H9 (cell line): Measurements from ENCODE around the gene DLG1. TPM values are rescaled to one million over a fixed set of nuclear protein-coding genes. Genes with fewer than 3 reads are reported as not detected.

Experiments
- DNase-seq: peaks from one replicate; pipeline ENCODE4 v3.0.0-alpha.2; 2017
- H2AFZ ChIP-seq: one replicate; pipeline ENCODE4 v1.6.1; 2013; ENCODE audit warnings: mild to moderate bottlenecking, low read length, control low read depth, moderate library complexity
- H2AK5ac ChIP-seq: 2 replicates; pipeline ENCODE4 v1.6.1; 2013; ENCODE audit warnings: low read length, control low read depth, mixed read lengths; ENCODE audit not compliant: insufficient read length
- H2BK120ac ChIP-seq: one replicate; pipeline ENCODE4 v1.6.1; 2013; ENCODE audit warnings: low read depth, mild to moderate bottlenecking, low read length, control low read depth, inconsistent platforms; ENCODE audit not compliant: poor library complexity, severe bottlenecking
- H2BK12ac ChIP-seq: 2 replicates; pipeline ENCODE4 v1.6.1; 2013; ENCODE audit warnings: low read length, control low read depth, mixed read lengths, low read depth; ENCODE audit not compliant: insufficient read length
- H2BK15ac ChIP-seq: 2 replicates; pipeline ENCODE4 v1.6.1; 2013; ENCODE audit warnings: low read depth, low read length, control low read depth
- H2BK20ac ChIP-seq: one replicate; pipeline ENCODE4 v1.6.1; 2013; ENCODE audit warnings: low read depth, mild to moderate bottlenecking, low read length, control low read depth, inconsistent platforms; ENCODE audit not compliant: poor library complexity, severe bottlenecking
- H2BK5ac ChIP-seq: 2 replicates; pipeline ENCODE4 v1.6.1; 2013; ENCODE audit warnings: low read length, control low read depth, mixed read lengths; ENCODE audit not compliant: insufficient read length
- H3K14ac ChIP-seq: 2 replicates; pipeline ENCODE4 v1.6.1; 2013; ENCODE audit warnings: low read length, control low read depth; ENCODE audit not compliant: insufficient read depth
- H3K18ac ChIP-seq: 2 replicates; pipeline ENCODE4 v1.6.1; 2013; ENCODE audit warnings: low read depth, mild to moderate bottlenecking, mixed read lengths, low read length, control low read depth; ENCODE audit not compliant: insufficient read length
- H3K23ac ChIP-seq: 2 replicates; pipeline ENCODE4 v1.6.1; 2013; ENCODE audit warnings: low read length, control low read depth, mixed read lengths, low read depth; ENCODE audit not compliant: insufficient read length
- H3K23me2 ChIP-seq: 2 replicates; pipeline ENCODE4 v1.6.1; 2013; ENCODE audit warnings: low read depth, mild to moderate bottlenecking, mixed read lengths, low read length, control low read depth; ENCODE audit not compliant: insufficient read length, poor library complexity, severe bottlenecking
- H3K27ac ChIP-seq: 2 replicates; pipeline ENCODE4 v1.5.1; 2013; ENCODE audit warnings: low read length, control low read depth, mixed read lengths, low read depth; ENCODE audit not compliant: insufficient read length
- H3K27me3 ChIP-seq: 2 replicates; pipeline ENCODE4 v1.6.1; 2013; ENCODE audit warnings: low read length, control low read depth, inconsistent platforms; ENCODE audit not compliant: insufficient read depth
- H3K4ac ChIP-seq: 2 replicates; pipeline ENCODE4 v1.6.1; 2013; ENCODE audit warnings: low read depth, mild to moderate bottlenecking, control low read depth, inconsistent platforms, low read length, moderate library complexity
- H3K4me1 ChIP-seq: 2 replicates; pipeline ENCODE4 v1.6.1; 2013; ENCODE audit warnings: low read length, control low read depth, inconsistent platforms; ENCODE audit not compliant: insufficient read depth
- H3K4me2 ChIP-seq: 2 replicates; pipeline ENCODE4 v1.6.1; 2013; ENCODE audit warnings: low read length, control low read depth, mixed read lengths; ENCODE audit not compliant: insufficient read length, insufficient read depth
- H3K56ac ChIP-seq: 2 replicates; pipeline ENCODE4 v1.6.1; 2013; ENCODE audit warnings: low read depth, mild to moderate bottlenecking, mixed read lengths, low read length, control low read depth; ENCODE audit not compliant: insufficient read length
- H3K79me1 ChIP-seq: 2 replicates; pipeline ENCODE4 v1.6.1; 2013; ENCODE audit warnings: low read depth, mild to moderate bottlenecking, moderate library complexity, low read length, control low read depth, inconsistent platforms; ENCODE audit not compliant: insufficient read depth, poor library complexity, severe bottlenecking
- H3K79me2 ChIP-seq: 2 replicates; pipeline ENCODE4 v1.6.1; 2013; ENCODE audit warnings: low read length, control low read depth, inconsistent platforms; ENCODE audit not compliant: insufficient read depth
- H3K9ac ChIP-seq: 2 replicates; pipeline ENCODE4 v1.6.1; 2013; ENCODE audit warnings: low read length, control low read depth, mixed read lengths; ENCODE audit not compliant: insufficient read length; ENCODE audit errors: extremely low read depth
- H3K9me3 ChIP-seq: one replicate; pipeline ENCODE4 v1.6.1; 2013; ENCODE audit warnings: low read depth, low read length, inconsistent platforms; ENCODE audit not compliant: control insufficient read depth
- H3T11ph ChIP-seq: one replicate; pipeline ENCODE4 v1.6.1; 2013; ENCODE audit warnings: mild to moderate bottlenecking, low read length, control low read depth, inconsistent platforms
- H4K20me1 ChIP-seq: one replicate; pipeline ENCODE4 v1.6.1; 2013; ENCODE audit not compliant: control insufficient read depth, insufficient read length, insufficient read depth
- H4K5ac ChIP-seq: 2 replicates; pipeline ENCODE4 v1.6.1; 2013; ENCODE audit warnings: low read depth, mild to moderate bottlenecking, mixed read lengths, low read length, control low read depth; ENCODE audit not compliant: insufficient read length
- H4K8ac ChIP-seq: replicated peaks from 2 replicates; pipeline ENCODE4 v1.6.1; 2013; ENCODE audit warnings: low read length, control low read depth, mixed read lengths, low read depth; ENCODE audit not compliant: insufficient read length
- H4K91ac ChIP-seq: 2 replicates; pipeline ENCODE4 v1.6.1; 2013; ENCODE audit warnings: low read depth, mild to moderate bottlenecking, moderate library complexity, mixed read lengths, low read length, control low read depth; ENCODE audit not compliant: insufficient read length
- H3K27ac Mint-ChIP-seq, 3 experiments: 2 replicates in 2 of 3; 3 replicates in 1 of 3; pipeline ENCODE4 v1.8.0; 2020 to 2021; ENCODE audit warnings: mixed read lengths in 3 of 3, mild to moderate bottlenecking in 1 of 3, moderate library complexity in 1 of 3
- H3K27me3 Mint-ChIP-seq: 2 replicates; pipeline ENCODE4 v1.8.0; 2021; ENCODE audit warnings: low read depth, mild to moderate bottlenecking, moderate library complexity, mixed read lengths
- H3K36me3 Mint-ChIP-seq, 3 experiments: 2 replicates in 2 of 3; 3 replicates in 1 of 3; pipeline ENCODE4 v1.8.0; 2020 to 2021; ENCODE audit warnings: low read depth in 3 of 3, mixed read lengths in 3 of 3; ENCODE audit not compliant: insufficient read depth in 1 of 3
- H3K4me1 Mint-ChIP-seq, 2 experiments: 2 replicates each; pipeline ENCODE4 v1.8.0; 2020; ENCODE audit warnings: mixed read lengths in 2 of 2
- H3K4me3 Mint-ChIP-seq, 2 experiments: 2 replicates in 1 of 2; 3 replicates in 1 of 2; pipeline ENCODE4 v1.8.0; 2020 to 2021; ENCODE audit warnings: mild to moderate bottlenecking in 2 of 2, mixed read lengths in 2 of 2, moderate library complexity in 1 of 2
- H3K9me3 Mint-ChIP-seq, 2 experiments: 2 replicates in 1 of 2; 3 replicates in 1 of 2; pipeline ENCODE4 v1.8.0; 2020; ENCODE audit warnings: mild to moderate bottlenecking in 2 of 2, mixed read lengths in 2 of 2, moderate library complexity in 1 of 2
- WGBS: extraction: QIAGEN DNeasy Blood & Tissue Kit; methylation state at CpG from one replicate; pipeline ENCODE4 v1.1.7; 2013; ENCODE audit warnings: missing lambda C conversion rate, low lambda C conversion rate, mixed read lengths; ENCODE audit not compliant: insufficient read length; ENCODE audit errors: extremely low coverage; 5-methylcytosine and 5-hydroxymethylcytosine counted together
- total RNA-seq: library from RNA; stranded (reverse); gene quantifications from 2 replicates; pipeline ENCODE4 v1.2.1, GENCODE V29; 2021
- TF ChIP-seq, protein P1 (sequence below): fragments of 200-600 bp; sonication (generic); conservative IDR thresholded peaks from 3 replicates; pipeline ENCODE4 v1.8.0; 2021; ENCODE audit warnings: antibody characterized with exemption, mild to moderate bottlenecking

DLG1 gene
- total RNA-seq, 1 experiment from 2014 or later: 84.1 TPM

DNA sequence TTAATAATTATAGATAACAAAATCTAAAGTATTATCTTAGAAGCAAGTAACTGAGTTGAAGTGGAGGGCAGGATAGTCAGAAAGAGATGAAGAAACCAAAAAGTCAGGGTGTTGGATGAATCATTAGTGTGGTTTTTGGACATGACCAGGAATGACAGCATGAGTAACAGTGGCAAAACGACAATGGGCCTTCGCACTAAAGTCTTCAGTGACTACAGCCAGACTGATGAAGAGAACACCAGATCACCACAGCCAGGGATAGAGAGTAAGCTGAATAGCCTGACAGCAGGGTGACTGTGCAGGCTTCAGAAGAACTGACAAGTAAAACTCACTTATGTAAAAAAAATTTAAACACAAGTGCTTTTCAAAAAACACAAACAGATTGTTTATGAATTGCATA is 172.8 kb downstream of the DLG1 start:
- no peak for DNase-seq
- H2BK120ac ChIP-seq: no peak overlapping the region
- H3K23me2 ChIP-seq: no peaks in the 10 kb centered on the region
- no peaks in the 10 kb centered on the region for H3K27me3 ChIP-seq
- H3K4ac ChIP-seq: no peak overlapping the region
- H3K23ac ChIP-seq: no peak overlapping the region
- Mint-ChIP-seq H3K27ac (peak overlapping the region in 1 of 3 experiments; percentile 16; a peak in 2 of 7 replicates), H3K4me1 (no peaks in the 10 kb centered on the region), H3K4me3 (no peak overlapping the region), H3K36me3 (peaks cover 3 to 17% (median 6%) of the 10 kb centered on the region in 3 experiments; a peak in 5 of 7 replicates), H3K9me3 (no peaks in the 10 kb centered on the region), H3K27me3 (no peaks in the 10 kb centered on the region)
- H3K4me1 ChIP-seq: no peaks in the 10 kb centered on the region
- TF ChIP-seq, protein P1, sequence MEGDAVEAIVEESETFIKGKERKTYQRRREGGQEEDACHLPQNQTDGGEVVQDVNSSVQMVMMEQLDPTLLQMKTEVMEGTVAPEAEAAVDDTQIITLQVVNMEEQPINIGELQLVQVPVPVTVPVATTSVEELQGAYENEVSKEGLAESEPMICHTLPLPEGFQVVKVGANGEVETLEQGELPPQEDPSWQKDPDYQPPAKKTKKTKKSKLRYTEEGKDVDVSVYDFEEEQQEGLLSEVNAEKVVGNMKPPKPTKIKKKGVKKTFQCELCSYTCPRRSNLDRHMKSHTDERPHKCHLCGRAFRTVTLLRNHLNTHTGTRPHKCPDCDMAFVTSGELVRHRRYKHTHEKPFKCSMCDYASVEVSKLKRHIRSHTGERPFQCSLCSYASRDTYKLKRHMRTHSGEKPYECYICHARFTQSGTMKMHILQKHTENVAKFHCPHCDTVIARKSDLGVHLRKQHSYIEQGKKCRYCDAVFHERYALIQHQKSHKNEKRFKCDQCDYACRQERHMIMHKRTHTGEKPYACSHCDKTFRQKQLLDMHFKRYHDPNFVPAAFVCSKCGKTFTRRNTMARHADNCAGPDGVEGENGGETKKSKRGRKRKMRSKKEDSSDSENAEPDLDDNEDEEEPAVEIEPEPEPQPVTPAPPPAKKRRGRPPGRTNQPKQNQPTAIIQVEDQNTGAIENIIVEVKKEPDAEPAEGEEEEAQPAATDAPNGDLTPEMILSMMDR: no peak
- no peaks in the 10 kb centered on the region for H3K79me2 ChIP-seq
- no peak overlapping the region for H3K14ac ChIP-seq
- no peak overlapping the region for H3K4me2 ChIP-seq
- H2BK15ac ChIP-seq: no peak overlapping the region
- H2AFZ ChIP-seq: no peak overlapping the region
- no peak overlapping the region for H3T11ph ChIP-seq
- H3K27ac ChIP-seq: no peak overlapping the region
- H2BK20ac ChIP-seq: no peak overlapping the region
- H3K18ac ChIP-seq: no peak overlapping the region
- no peak overlapping the region for H3K9ac ChIP-seq
- H4K8ac ChIP-seq: no peak overlapping the region
- no CpG with 5 or more reads among the region's 2 CpGs for WGBS
- H3K56ac ChIP-seq: no peak overlapping the region
- H4K5ac ChIP-seq: no peak overlapping the region
- H2AK5ac ChIP-seq: no peak overlapping the region
- no peaks in the 10 kb centered on the region for H3K79me1 ChIP-seq
- H4K20me1 ChIP-seq: no peaks in the 10 kb centered on the region
- H4K91ac ChIP-seq: no peak overlapping the region
- no peak overlapping the region for H2BK12ac ChIP-seq
- H2BK5ac ChIP-seq: no peak overlapping the region
- H3K9me3 ChIP-seq: no peaks in the 10 kb centered on the region
